Endothelial cell of umbilical vein (primary cell): Measurements from ENCODE around the gene CACNA1B. TPM values are rescaled to one million over a fixed set of nuclear protein-coding genes. Genes with fewer than 3 reads are reported as not detected.

Experiments
- BruUV-seq: library from RNA; stranded (reverse); fragments of 400-500 nt; replicated peaks from 2 replicates; lab custom pipeline; 2021; lab: Mats Ljungman, UMichigan
- CTCF ChIA-PET: fragments of 300-600, 350-600 bp; sonication (Branson Sonifier 250); formaldehyde crosslinking; loops from one replicate; lab custom pipeline; 2021; ENCODE audit warnings: antibody characterized with exemption, inconsistent platforms; lab: Charles Lee
- POLR2A ChIA-PET: fragments of 300-600, 350-600 bp; sonication (Branson Sonifier 250); formaldehyde crosslinking; loops from one replicate; lab custom pipeline; 2021; ENCODE audit warnings: antibody characterized with exemption, inconsistent platforms; lab: Charles Lee
- DNase-seq: peaks from one replicate; pipeline ENCODE4 v3.0.0-alpha.2; 2011; ENCODE audit warnings: low read depth, low spot score
- FAIRE-seq: peaks from 2 replicates; lab custom pipeline; 2011; peaks lifted over from hg19 to GRCh38; lab: Jason Lieb, UNC
- H2AFZ ChIP-seq: 2 replicates; pipeline ENCODE4 v1.6.0; 2012; ENCODE audit warnings: low read depth, low read length, control low read depth, inconsistent platforms
- H3K27ac ChIP-seq: 2 replicates; pipeline ENCODE4 v1.5.1; 2011; ENCODE audit warnings: low read depth, mild to moderate bottlenecking, control low read depth, low read length, moderate library complexity; ENCODE audit not compliant: insufficient read depth
- H3K27me3 ChIP-seq, 2 experiments: 2 replicates each; pipeline versions ENCODE4 v1.6.0 to v1.6.1; 2011; ENCODE audit warnings: low read length in 2 of 2, mixed read lengths in 1 of 2; ENCODE audit not compliant: control insufficient read depth in 2 of 2, insufficient read depth in 2 of 2
- H3K36me3 ChIP-seq, 2 experiments: 2 replicates in 1 of 2; 3 replicates in 1 of 2; pipeline ENCODE4 v1.5.1; 2011; ENCODE audit warnings: low read length in 2 of 2, mild to moderate bottlenecking in 1 of 2, moderate library complexity in 1 of 2; ENCODE audit not compliant: control insufficient read depth in 2 of 2, insufficient read depth in 2 of 2; ENCODE audit errors: extremely low read depth in 1 of 2
- H3K4me1 ChIP-seq: 3 replicates; pipeline ENCODE4 v1.5.1; 2011; ENCODE audit warnings: mild to moderate bottlenecking, low read length; ENCODE audit not compliant: control insufficient read depth, insufficient read depth; ENCODE audit errors: extremely low read depth
- H3K4me2 ChIP-seq: 2 replicates; pipeline ENCODE4 v1.6.1; 2011; ENCODE audit warnings: low read length, control low read depth, mixed read lengths; ENCODE audit not compliant: insufficient read depth
- H3K4me3 ChIP-seq, 3 experiments: fragments of 200-600 bp in 1 of 3; sonication (generic), shearing (Covaris generic) in 1 of 3; replicated peaks in 1 of 3; 2 replicates each; pipeline ENCODE4 v1.5.1; 2011 to 2016; ENCODE audit warnings: control low read depth in 3 of 3, low read length in 3 of 3, mild to moderate bottlenecking in 2 of 3, inconsistent platforms in 1 of 3, low read depth in 1 of 3, moderate library complexity in 1 of 3; ENCODE audit not compliant: insufficient read depth in 1 of 3
- H3K79me2 ChIP-seq: 2 replicates; pipeline ENCODE4 v1.6.0; 2012; ENCODE audit warnings: low read length, inconsistent platforms; ENCODE audit not compliant: control insufficient read depth, insufficient read depth
- H3K9ac ChIP-seq: replicated peaks from 2 replicates; pipeline ENCODE3; 2011; ENCODE audit warnings: low read length, control low read depth; ENCODE audit not compliant: insufficient read depth; ENCODE audit errors: extremely low read depth
- H3K9me1 ChIP-seq: replicated peaks from 3 replicates; pipeline ENCODE4 v1.6.0; 2011; ENCODE audit warnings: mild to moderate bottlenecking, low read length; ENCODE audit not compliant: control insufficient read depth, insufficient read depth; ENCODE audit errors: extremely low read depth
- H3K9me3 ChIP-seq: replicated peaks from 2 replicates; pipeline ENCODE4 v1.5.1; 2012; ENCODE audit warnings: low read length, inconsistent platforms; ENCODE audit not compliant: control insufficient read depth, insufficient read depth
- H4K20me1 ChIP-seq: replicated peaks from 2 replicates; pipeline ENCODE3; 2011; ENCODE audit warnings: mild to moderate bottlenecking, low read length; ENCODE audit not compliant: control insufficient read depth, insufficient read depth; ENCODE audit errors: extremely low read depth
- CTCF ChIP-seq, 2 donors: IDR thresholded peaks; 1 replicate in 1 of 2; 2 replicates in 1 of 2; pipeline ENCODE4 v1.5.1; 2011; ENCODE audit warnings: low read length in 2 of 2, mild to moderate bottlenecking in 2 of 2, moderate library complexity in 2 of 2, control low read depth in 1 of 2, inconsistent platforms in 1 of 2, low read depth in 1 of 2; ENCODE audit not compliant: insufficient read depth in 1 of 2; ENCODE audit errors: extremely low read depth in 1 of 2
- EZH2 ChIP-seq: IDR thresholded peaks from 2 replicates; pipeline ENCODE4 v1.6.1; 2012; ENCODE audit warnings: borderline replicate concordance, low read depth, mild to moderate bottlenecking, moderate library complexity, low read length, inconsistent platforms; ENCODE audit not compliant: severe bottlenecking
- FOS ChIP-seq: IDR thresholded peaks from 2 replicates; pipeline ENCODE4 v1.6.1; 2011; ENCODE audit warnings: mild to moderate bottlenecking, low read length, moderate library complexity, borderline replicate concordance; ENCODE audit not compliant: insufficient read depth
- GATA2 ChIP-seq: IDR thresholded peaks from 2 replicates; pipeline ENCODE4 v1.7.0; 2011; ENCODE audit warnings: low read depth, mild to moderate bottlenecking, moderate library complexity, mixed read lengths, low read length; ENCODE audit not compliant: insufficient read length, insufficient read depth
- JUN ChIP-seq: IDR thresholded peaks from 2 replicates; pipeline ENCODE4 v1.6.1; 2011; ENCODE audit warnings: borderline replicate concordance, low read depth; ENCODE audit not compliant: insufficient read length, insufficient read depth
- MYC ChIP-seq: IDR thresholded peaks from one replicate; pipeline ENCODE4 v1.6.1; 2011; ENCODE audit warnings: mild to moderate bottlenecking, low read depth, low read length
- POLR2A ChIP-seq: IDR thresholded peaks from 2 replicates; pipeline ENCODE4 v1.6.1; 2012; ENCODE audit warnings: low read depth, mild to moderate bottlenecking, control low read depth, low read length
- POLR2AphosphoS5 ChIP-seq: IDR thresholded peaks from 2 replicates; pipeline ENCODE4 v1.6.1; 2012; ENCODE audit warnings: low read depth, mild to moderate bottlenecking, control low read depth, low read length, moderate library complexity; ENCODE audit not compliant: insufficient read depth
- dilution Hi-C: fragments of 300-500 bp; cut with MboI; formaldehyde crosslinking; loops from one replicate; pipeline ENCODE4 v1.15.0; 2019; ENCODE audit warnings: low sequenced_read_pairs; ENCODE audit not compliant: extremely low pct_ligation_motif_present
- intact Hi-C: fragments of 100-400 bp; cut with micrococcal nuclease; formaldehyde crosslinking; loops from one replicate; pipeline ENCODE4 v1.10.0; 2022
- polyA plus RNA-seq, 4 experiments: library from polyadenylated mRNA; depleted of rRNA in 3 of 4; stranded (reverse) in 3 of 4; unstranded in 1 of 4; fragments of >200 nt; gene quantifications; 2 replicates each; pipeline versions ENCODE4 v1.2.1 to v1.2.3, GENCODE V29; 2011 to 2012; ENCODE audit warnings: missing spikeins in 1 of 4
- total RNA-seq: library from RNA; stranded (reverse); gene quantifications from 2 replicates; pipeline ENCODE4 v1.2.3, GENCODE V29; 2021
- TF ChIP-seq, protein P1 (sequence below): IDR thresholded peaks from 2 replicates; pipeline ENCODE4 v1.6.1; 2011; ENCODE audit not compliant: insufficient read depth, insufficient read length

The CACNA1B gene
- total and polyA plus RNA-seq, 2 donors (not counting 3 experiments of a cell fraction or from before 2014, with no cell fraction given): 0.11 to 0.41 TPM

GRCh38 chr9:137838576-137838975, 39.0 kb upstream of the CACNA1B start:
- Histone ChIP-seq H3K36me3 (peaks cover 0 to 13% of the 10 kb centered on the region in 2 experiments), H3K9me1 (no peaks in the 10 kb centered on the region), H3K4me3 (no peak overlapping the region), H3K9me3 (no peaks in the 10 kb centered on the region), H3K9ac (no peak overlapping the region), H3K4me1 (no peaks in the 10 kb centered on the region), H2AFZ (no peak overlapping the region), H3K79me2 (no peaks in the 10 kb centered on the region), H3K27ac (no peak overlapping the region), H4K20me1 (no peaks in the 10 kb centered on the region), H3K4me2 (no peak overlapping the region), H3K27me3 (no peaks in the 10 kb centered on the region)
- no peak for TF ChIP-seq POLR2A
- no peak for TF ChIP-seq CTCF (IDR thresholded peaks at IDR 0.05; ENCODE audit: extremely low read depth in 1 of 2, insufficient read depth in 1 of 2, low read depth in 1 of 2, low read length in 2 of 2)
- TF ChIP-seq FOS: no peak
- no peak for TF ChIP-seq JUN
- TF ChIP-seq EZH2: no peak
- TF ChIP-seq GATA2: no peak
- no peak for TF ChIP-seq POLR2AphosphoS5
- TF ChIP-seq, protein P1, sequence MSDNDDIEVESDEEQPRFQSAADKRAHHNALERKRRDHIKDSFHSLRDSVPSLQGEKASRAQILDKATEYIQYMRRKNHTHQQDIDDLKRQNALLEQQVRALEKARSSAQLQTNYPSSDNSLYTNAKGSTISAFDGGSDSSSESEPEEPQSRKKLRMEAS: no peak
- TF ChIP-seq MYC: no peak
- no peak for FAIRE-seq
- DNase-seq: no peak
- dilution Hi-C loops: no loop called here
- ChIA-PET POLR2A (no interaction called here), CTCF (no interaction called here)
- no TSS peak for BruUV-seq
- intact Hi-C loops: no loop called here
